ENCODE data around the gene NMNAT3.

The NMNAT3 gene

DNA sequence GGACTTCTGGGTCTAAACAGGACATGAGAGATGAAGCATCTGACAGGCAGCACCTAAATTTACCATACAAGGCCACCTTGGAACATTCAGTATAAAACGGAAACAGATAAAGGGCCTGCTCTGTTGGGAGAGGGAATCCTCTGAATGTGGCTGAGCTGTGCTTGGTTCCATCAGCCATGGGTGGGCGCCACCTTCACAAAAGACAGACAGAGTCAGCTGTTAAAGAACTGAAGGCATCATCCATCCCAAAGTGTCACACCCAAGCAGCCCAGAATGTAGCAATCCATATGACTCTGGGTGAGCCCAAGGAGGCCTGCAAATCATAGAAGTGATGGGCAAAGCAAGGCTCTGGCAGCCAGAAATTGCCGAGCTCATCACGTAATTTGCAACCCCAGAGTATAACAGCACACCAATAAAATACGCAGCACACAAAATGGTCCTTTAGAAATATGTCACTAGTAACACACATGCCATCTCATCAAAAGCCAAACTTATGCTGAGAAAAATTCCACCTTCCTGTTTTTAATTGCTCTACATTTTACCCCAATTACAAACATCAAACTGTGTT, 113.4 kb downstream of the NMNAT3 start:
- H3K4me3 ChIP-seq (ENCODE audit: low read depth, low read length), result no peak overlapping the region
- TF ChIP-seq, protein P1, sequence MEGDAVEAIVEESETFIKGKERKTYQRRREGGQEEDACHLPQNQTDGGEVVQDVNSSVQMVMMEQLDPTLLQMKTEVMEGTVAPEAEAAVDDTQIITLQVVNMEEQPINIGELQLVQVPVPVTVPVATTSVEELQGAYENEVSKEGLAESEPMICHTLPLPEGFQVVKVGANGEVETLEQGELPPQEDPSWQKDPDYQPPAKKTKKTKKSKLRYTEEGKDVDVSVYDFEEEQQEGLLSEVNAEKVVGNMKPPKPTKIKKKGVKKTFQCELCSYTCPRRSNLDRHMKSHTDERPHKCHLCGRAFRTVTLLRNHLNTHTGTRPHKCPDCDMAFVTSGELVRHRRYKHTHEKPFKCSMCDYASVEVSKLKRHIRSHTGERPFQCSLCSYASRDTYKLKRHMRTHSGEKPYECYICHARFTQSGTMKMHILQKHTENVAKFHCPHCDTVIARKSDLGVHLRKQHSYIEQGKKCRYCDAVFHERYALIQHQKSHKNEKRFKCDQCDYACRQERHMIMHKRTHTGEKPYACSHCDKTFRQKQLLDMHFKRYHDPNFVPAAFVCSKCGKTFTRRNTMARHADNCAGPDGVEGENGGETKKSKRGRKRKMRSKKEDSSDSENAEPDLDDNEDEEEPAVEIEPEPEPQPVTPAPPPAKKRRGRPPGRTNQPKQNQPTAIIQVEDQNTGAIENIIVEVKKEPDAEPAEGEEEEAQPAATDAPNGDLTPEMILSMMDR (IDR thresholded peaks at IDR 0.05; ENCODE audit: insufficient read depth, low read depth, low read length, missing control alignments), result no peak
- DNase-seq (ENCODE audit: low read depth), result no peak

DNA sequence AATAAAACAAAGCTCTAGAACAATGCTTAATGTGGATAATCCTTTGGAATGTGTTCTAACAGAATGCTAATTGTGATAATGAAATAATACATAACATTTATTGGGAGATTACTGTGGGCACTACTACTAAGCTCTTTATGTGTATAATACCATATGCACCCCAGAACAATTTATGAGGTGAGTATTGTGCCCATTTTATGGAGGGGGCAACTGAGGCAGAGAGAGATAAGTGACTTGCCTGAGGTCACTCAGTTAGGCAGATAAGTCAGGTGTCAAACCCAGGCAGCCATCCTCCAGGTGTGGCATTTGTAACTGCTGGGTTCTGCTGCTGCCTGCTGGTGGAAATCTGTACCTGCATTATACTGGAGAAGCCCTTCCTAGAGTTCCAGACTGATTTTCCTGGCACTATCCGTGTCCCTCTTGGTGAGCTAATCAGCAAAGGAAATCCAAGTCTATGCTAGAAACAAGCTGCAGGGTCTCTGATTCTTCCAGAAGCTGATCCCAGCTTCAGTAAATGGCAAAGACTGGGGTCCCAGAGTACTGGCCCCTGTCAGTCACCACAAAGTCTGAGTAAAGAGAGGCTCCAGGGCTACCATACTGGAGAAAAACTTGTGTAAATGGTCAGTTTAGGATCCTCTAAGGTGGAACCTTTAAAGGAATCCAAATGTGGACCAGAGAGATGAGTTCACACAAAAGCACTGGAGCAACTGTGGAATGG, 115.7 kb downstream of the NMNAT3 start:
- TF ChIP-seq, protein P1 (IDR thresholded peaks at IDR 0.05; ENCODE audit: insufficient read depth, low read depth, low read length, missing control alignments), result peak; percentile 67
- no peak overlapping the region for H3K4me3 ChIP-seq (ENCODE audit: low read depth, low read length)
- DNase-seq (ENCODE audit: low read depth), result peak; percentile 51

- H3K4me3 ChIP-seq (ENCODE audit: low read depth, low read length), result no peak overlapping the region
- DNase-seq (ENCODE audit: low read depth), result no peak
- TF ChIP-seq, protein P1 (IDR thresholded peaks at IDR 0.05; ENCODE audit: insufficient read depth, low read depth, low read length, missing control alignments), result no peak
These were observed 116.4 kb downstream of the NMNAT3 start for GRCh38 chr3:139561255-139561817.

DNA sequence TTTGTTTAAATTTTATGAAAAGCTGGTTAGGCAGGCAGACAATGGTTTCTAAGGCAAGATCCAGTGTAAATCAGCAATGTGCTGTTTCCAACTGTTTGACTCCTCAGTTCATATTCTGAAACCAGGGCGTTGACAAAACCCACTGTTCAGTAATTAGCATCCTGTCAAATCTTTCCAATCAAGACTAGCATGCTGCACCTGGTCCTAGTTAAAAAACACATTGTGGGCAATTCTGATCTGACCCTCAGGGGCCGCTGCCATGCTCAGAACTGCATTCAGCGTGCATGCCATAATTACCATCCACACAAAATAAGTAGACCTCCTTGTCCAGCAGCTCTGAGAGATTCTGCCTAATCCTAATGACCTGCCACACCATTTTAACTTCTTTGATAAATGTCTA, 117.4 kb downstream of the NMNAT3 start:
- TF ChIP-seq, protein P1 (IDR thresholded peaks at IDR 0.05; ENCODE audit: insufficient read depth, low read depth, low read length, missing control alignments), result no peak
- DNase-seq (ENCODE audit: low read depth), result no peak
- H3K4me3 ChIP-seq (ENCODE audit: low read depth, low read length), result no peak overlapping the region

GRCh38 chr3:139559541-139559940, 118.2 kb downstream of the NMNAT3 start:
- TF ChIP-seq, protein P1 (IDR thresholded peaks at IDR 0.05; ENCODE audit: insufficient read depth, low read depth, low read length, missing control alignments), result no peak
- H3K4me3 ChIP-seq (ENCODE audit: low read depth, low read length), result no peak overlapping the region
- DNase-seq (ENCODE audit: low read depth), result no peak

DNA sequence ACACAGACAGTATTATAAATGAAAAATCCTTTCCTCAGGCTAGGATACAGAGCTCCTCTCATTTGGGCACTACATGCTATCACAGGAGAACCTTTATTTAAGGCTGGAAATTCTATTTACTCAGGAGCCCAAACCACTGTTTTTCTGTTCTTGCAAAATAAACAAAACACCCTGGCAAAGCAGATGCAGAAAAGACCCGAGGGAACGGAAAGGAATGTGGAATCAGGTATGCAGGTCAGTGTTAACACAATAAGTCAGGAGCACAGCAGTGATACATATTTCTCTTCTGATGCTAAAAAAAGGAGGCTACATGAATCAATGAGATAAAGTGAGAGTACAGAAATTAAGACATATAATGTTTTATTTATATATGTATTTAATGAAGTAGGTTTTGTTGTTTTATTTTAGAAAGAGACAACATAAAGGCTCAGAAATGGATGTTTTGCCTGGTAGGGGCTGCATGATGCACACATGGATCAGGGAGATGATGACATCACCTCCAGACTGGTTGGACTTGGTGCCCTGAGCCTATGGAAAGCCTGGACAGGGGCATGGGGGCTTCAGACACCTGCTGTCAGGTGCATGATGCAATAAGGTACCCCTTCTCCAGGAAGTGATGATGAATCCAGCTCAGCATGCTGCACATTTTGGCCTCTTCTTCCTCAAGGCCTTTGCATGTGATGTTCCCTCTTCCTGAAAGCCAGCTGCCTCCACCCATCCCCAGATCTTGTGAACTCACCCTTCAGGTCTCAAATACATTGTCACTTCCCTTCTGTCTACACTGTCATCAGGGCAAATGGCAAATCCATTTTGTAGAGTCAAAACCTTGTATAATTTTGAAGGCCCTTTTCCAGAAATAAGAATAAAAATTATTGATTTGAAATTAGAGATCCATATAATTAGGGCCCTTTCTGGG, 119.2 kb downstream of the NMNAT3 start:
- DNase-seq (ENCODE audit: low read depth), result no peak
- H3K4me3 ChIP-seq (ENCODE audit: low read depth, low read length), result no peak overlapping the region
- TF ChIP-seq, protein P1 (IDR thresholded peaks at IDR 0.05; ENCODE audit: insufficient read depth, low read depth, low read length, missing control alignments), result no peak
